K562 (cell line): ENCODE measurements around the gene CLIP2. TPM values are rescaled to one million over a fixed set of nuclear protein-coding genes. Genes with fewer than 3 reads are reported as not detected.

Experiments used
- BMI1 ChIP-seq: fragments of 150-350 bp; IDR thresholded peaks from 2 replicates; pipeline ENCODE4 v1.6.1; 2014; ENCODE audit warnings: low read length
- BRCA1 ChIP-seq, 2 experiments: fragments of 450-650 bp in 1 of 2; sonication (generic) in 1 of 2; formaldehyde crosslinking in 1 of 2; IDR thresholded peaks; 2 replicates each; pipeline versions ENCODE4 v1.5.0 to v1.6.1; 2017 to 2020; ENCODE audit warnings: mild to moderate bottlenecking in 1 of 2, missing genetic modification reagents in 1 of 2
- CCNT2 ChIP-seq: IDR thresholded peaks from 2 replicates; pipeline ENCODE4 v1.6.1; 2011; ENCODE audit warnings: borderline replicate concordance, low read depth, mild to moderate bottlenecking, moderate library complexity, mixed read lengths, low read length; ENCODE audit not compliant: insufficient read length; ENCODE audit errors: extremely low read depth
- DDX20 ChIP-seq: fragments of 450-650 bp; IDR thresholded peaks from 2 replicates; pipeline ENCODE4 v1.6.1; 2016; ENCODE audit warnings: missing genetic modification characterization, low read depth, mild to moderate bottlenecking, missing compliant biosample characterization, moderate library complexity
- DIDO1 ChIP-seq: fragments of 450-650 bp; IDR thresholded peaks from 2 replicates; pipeline ENCODE4 v1.6.1; 2016; ENCODE audit warnings: low read depth, missing biosample characterization, missing genetic modification characterization
- ELF2 ChIP-seq: fragments of 250-450 bp; sonication (Bioruptor Pico); IDR thresholded peaks from 2 replicates; pipeline ENCODE4 v1.5.0; 2021; ENCODE audit warnings: mild to moderate bottlenecking
- MYC ChIP-seq, 2 experiments: fragments of 250-450 bp in 1 of 2; sonication (Bioruptor Pico) in 1 of 2; IDR thresholded peaks; 2 replicates each; pipeline versions ENCODE4 v1.5.1 to v1.6.1; 2012 to 2021; ENCODE audit warnings: low read depth in 2 of 2, borderline replicate concordance in 1 of 2, improper control_type of control experiment in 1 of 2, low read length in 1 of 2, mild to moderate bottlenecking in 1 of 2, moderate library complexity in 1 of 2
- NONO ChIP-seq, 2 experiments: fragments of 200-400 bp in 1 of 2; fragments of 450-650 bp in 1 of 2; formaldehyde crosslinking in 1 of 2; IDR thresholded peaks; 2 replicates each; pipeline ENCODE4 v1.6.1; 2017; ENCODE audit warnings: low read depth in 2 of 2, mild to moderate bottlenecking in 2 of 2, moderate library complexity in 2 of 2, low read length in 1 of 2
- POLR2AphosphoS5 ChIP-seq: IDR thresholded peaks from 2 replicates; pipeline ENCODE4 v1.6.1; 2011; ENCODE audit warnings: mild to moderate bottlenecking, low read depth, low read length, moderate library complexity; ENCODE audit not compliant: control insufficient read depth, insufficient read depth
- POLR3G ChIP-seq: IDR thresholded peaks from 2 replicates; pipeline ENCODE4 v1.6.1; 2011; ENCODE audit not compliant: insufficient read length, insufficient replicate concordance; ENCODE audit errors: extremely low read depth
- PTTG1 ChIP-seq: fragments of 450-650 bp; IDR thresholded peaks from 2 replicates; pipeline ENCODE4 v1.6.1; 2016; ENCODE audit warnings: low read depth, mild to moderate bottlenecking, missing genetic modification characterization, missing compliant biosample characterization
- RCOR1 ChIP-seq, 2 experiments: IDR thresholded peaks; 2 replicates each; pipeline ENCODE4 v1.6.1; 2012; ENCODE audit warnings: low read depth in 2 of 2, low read length in 2 of 2, borderline replicate concordance in 1 of 2, improper control_type of control experiment in 1 of 2
- SNIP1 ChIP-seq: fragments of 450-650 bp; IDR thresholded peaks from 2 replicates; pipeline ENCODE4 v1.7.1; 2017; ENCODE audit warnings: low read depth, mild to moderate bottlenecking
- TAF7 ChIP-seq: fragments of 450-650 bp; IDR thresholded peaks from 2 replicates; pipeline ENCODE4 v1.6.1; 2016; ENCODE audit warnings: missing genetic modification characterization, missing compliant biosample characterization
- TEAD1 ChIP-seq, 2 experiments: fragments of 450-650 bp in 1 of 2; sonication (generic) in 1 of 2; formaldehyde crosslinking; IDR thresholded peaks; 2 replicates each; pipeline versions ENCODE4 v1.4.0 to v1.8.0; 2020 to 2022; ENCODE audit warnings: mild to moderate bottlenecking in 2 of 2, missing genetic modification reagents in 1 of 2
- U2AF2 ChIP-seq: fragments of 200-400 bp; formaldehyde crosslinking; optimal IDR thresholded peaks from 2 replicates; pipeline ENCODE3; 2017; ENCODE audit warnings: low read depth, mild to moderate bottlenecking, low read length
- ZBTB1 ChIP-seq: sonication (generic); formaldehyde crosslinking; IDR thresholded peaks from 2 replicates; pipeline ENCODE4 v1.8.1; 2023; ENCODE audit warnings: missing genetic modification reagents, low read depth, mild to moderate bottlenecking, borderline replicate concordance
- ZNF41 ChIP-seq: fragments of 250-450 bp; sonication (Bioruptor Pico); conservative IDR thresholded peaks from 2 replicates; pipeline ENCODE4 v1.4.0; 2020; ENCODE audit warnings: mild to moderate bottlenecking
- polyA plus RNA-seq, 8 experiments: library from polyadenylated mRNA; depleted of rRNA in 4 of 8; stranded (reverse) in 5 of 8; unstranded in 3 of 8; fragments of >200 nt; fragmentation: Nextera tagmentation in 2 of 8; fragmentation: Illumina TruSeq in 1 of 8; extraction: Ambion mirVana in 2 of 8; extraction: Trizol in 1 of 8; gene quantifications; 2 replicates each; pipeline versions ENCODE4 v1.2.1 to v1.2.3, GENCODE V29; 2011 to 2014; ENCODE audit warnings: inconsistent platforms in 1 of 8, missing spikeins in 1 of 8
- total RNA-seq, 7 experiments: library from RNA; depleted of rRNA in 6 of 7; stranded (reverse); fragments of >200 nt in 6 of 7; fragmentation: Illumina TruSeq in 2 of 7; extraction: Trizol in 2 of 7; gene quantifications; 2 replicates each; pipeline versions ENCODE4 v1.2.1 to v1.2.3, GENCODE V29; 2011 to 2021; ENCODE audit warnings: low replicate concordance in 1 of 7
- TF ChIP-seq, protein P1 (sequence below): fragments of 250-450 bp; sonication (Bioruptor Pico); IDR thresholded peaks from 2 replicates; pipeline ENCODE4 v1.4.0; 2020; ENCODE audit warnings: borderline replicate concordance
- TF ChIP-seq, protein P2 (sequence below): sonication (generic); formaldehyde crosslinking; IDR thresholded peaks from 2 replicates; pipeline ENCODE4 v1.8.0; 2022; ENCODE audit warnings: missing genetic modification reagents, mild to moderate bottlenecking, borderline replicate concordance
- TF ChIP-seq, protein P3 (sequence below), 2 experiments: fragments of 250-450 bp in 1 of 2; fragments of 450-650 bp in 1 of 2; sonication (Bioruptor Pico) in 1 of 2; IDR thresholded peaks; 2 replicates each; pipeline versions ENCODE4 v1.6.1 to v1.8.0; 2016 to 2021; ENCODE audit warnings: mild to moderate bottlenecking in 2 of 2, moderate library complexity in 2 of 2, missing compliant biosample characterization in 1 of 2, missing genetic modification characterization in 1 of 2

Gene CLIP2
- total and polyA plus RNA-seq, 9 of the 15 experiments (the other 6 are each of a cell fraction or from before 2014, with no cell fraction given): 0.07 to 5.4 (median 2.1) TPM

DNA sequence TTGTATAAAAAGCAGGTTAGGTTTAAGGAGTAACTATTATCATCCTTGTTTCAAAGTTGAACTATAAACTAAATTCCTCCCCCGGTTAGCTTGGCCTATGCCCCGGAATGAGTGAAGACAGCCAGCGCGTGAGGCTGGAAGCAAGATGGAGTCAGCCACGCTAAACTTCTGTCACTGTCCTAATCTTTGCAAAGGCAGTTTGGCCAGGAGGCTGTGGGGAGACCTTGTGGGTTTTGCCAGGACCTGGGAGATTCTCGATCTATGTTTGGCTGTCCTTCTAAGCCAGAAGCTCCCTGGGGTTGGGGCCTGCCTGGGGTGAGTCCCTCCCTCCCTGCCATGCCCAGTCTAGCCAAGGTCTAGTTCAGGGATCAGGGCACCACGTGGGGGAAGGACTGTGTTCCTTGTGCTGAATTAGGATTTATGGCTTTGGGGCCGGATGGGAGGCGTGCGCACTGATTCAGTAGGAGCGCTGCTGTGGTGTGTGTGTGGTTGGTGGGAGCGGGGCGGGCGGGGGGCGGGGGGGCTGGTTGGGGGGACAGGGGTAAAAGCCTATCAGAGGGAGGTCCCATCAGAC, 163.6 kb downstream of the CLIP2 start (continued):
- TF ChIP-seq, protein P1, sequence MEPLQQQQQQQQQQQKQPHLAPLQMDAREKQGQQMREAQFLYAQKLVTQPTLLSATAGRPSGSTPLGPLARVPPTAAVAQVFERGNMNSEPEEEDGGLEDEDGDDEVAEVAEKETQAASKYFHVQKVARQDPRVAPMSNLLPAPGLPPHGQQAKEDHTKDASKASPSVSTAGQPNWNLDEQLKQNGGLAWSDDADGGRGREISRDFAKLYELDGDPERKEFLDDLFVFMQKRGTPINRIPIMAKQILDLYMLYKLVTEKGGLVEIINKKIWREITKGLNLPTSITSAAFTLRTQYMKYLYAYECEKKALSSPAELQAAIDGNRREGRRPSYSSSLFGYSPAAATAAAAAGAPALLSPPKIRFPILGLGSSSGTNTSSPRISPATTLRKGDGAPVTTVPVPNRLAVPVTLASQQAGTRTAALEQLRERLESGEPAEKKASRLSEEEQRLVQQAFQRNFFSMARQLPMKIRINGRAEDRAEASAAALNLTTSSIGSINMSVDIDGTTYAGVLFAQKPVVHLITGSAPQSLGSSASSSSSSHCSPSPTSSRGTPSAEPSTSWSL: no peak
- TF ChIP-seq ZNF41 (CRISPR knock-in tag): peak; percentile 82
- TF ChIP-seq CCNT2: no peak
- no peak for TF ChIP-seq MYC (IDR thresholded peaks at IDR 0.05; ENCODE audit: low read depth, low read length)
- no peak for TF ChIP-seq MYC (CRISPR knock-in tag; IDR thresholded peaks at IDR 0.05; ENCODE audit: borderline replicate concordance, low read depth)
- TF ChIP-seq DDX20 (tag): peak; percentile 85
- no peak for TF ChIP-seq ZBTB1 (CRISPR knock-in tag)
- no peak for TF ChIP-seq POLR3G
- TF ChIP-seq, protein P2, sequence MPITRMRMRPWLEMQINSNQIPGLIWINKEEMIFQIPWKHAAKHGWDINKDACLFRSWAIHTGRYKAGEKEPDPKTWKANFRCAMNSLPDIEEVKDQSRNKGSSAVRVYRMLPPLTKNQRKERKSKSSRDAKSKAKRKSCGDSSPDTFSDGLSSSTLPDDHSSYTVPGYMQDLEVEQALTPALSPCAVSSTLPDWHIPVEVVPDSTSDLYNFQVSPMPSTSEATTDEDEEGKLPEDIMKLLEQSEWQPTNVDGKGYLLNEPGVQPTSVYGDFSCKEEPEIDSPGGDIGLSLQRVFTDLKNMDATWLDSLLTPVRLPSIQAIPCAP (CRISPR knock-in tag): no peak
- no peak for TF ChIP-seq DIDO1 (tag)
- peak in 1 of 2 experiments; percentile 67; a peak in 1 of 4 replicates for TF ChIP-seq TEAD1 (CRISPR knock-in tag; IDR thresholded peaks at IDR 0.05)
- TF ChIP-seq BRCA1 (IDR thresholded peaks at IDR 0.05): no peak
- TF ChIP-seq BRCA1 (CRISPR knock-in tag; IDR thresholded peaks at IDR 0.05): no peak
- TF ChIP-seq TAF7 (tag): no peak
- TF ChIP-seq, protein P3, sequence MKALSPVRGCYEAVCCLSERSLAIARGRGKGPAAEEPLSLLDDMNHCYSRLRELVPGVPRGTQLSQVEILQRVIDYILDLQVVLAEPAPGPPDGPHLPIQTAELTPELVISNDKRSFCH (CRISPR knock-in tag; IDR thresholded peaks at IDR 0.05): no peak
- TF ChIP-seq, protein P3 (tag; IDR thresholded peaks at IDR 0.05): peak; percentile 93
- peak; percentile 86 for TF ChIP-seq PTTG1 (tag)
- TF ChIP-seq BMI1: no peak
- TF ChIP-seq NONO (IDR thresholded peaks at IDR 0.05; ENCODE audit: low read depth in 2 of 2, low read length in 1 of 2): no peak
- no peak for TF ChIP-seq POLR2AphosphoS5
- TF ChIP-seq ELF2 (CRISPR knock-in tag): no peak
- TF ChIP-seq U2AF2: no peak
- no peak for TF ChIP-seq SNIP1
- TF ChIP-seq RCOR1 (IDR thresholded peaks at IDR 0.05; ENCODE audit: borderline replicate concordance in 1 of 2, low read depth in 2 of 2, low read length in 2 of 2): no peak
